Measurements from ENCODE around the gene GTF3C5.

Gene GTF3C5

DNA sequence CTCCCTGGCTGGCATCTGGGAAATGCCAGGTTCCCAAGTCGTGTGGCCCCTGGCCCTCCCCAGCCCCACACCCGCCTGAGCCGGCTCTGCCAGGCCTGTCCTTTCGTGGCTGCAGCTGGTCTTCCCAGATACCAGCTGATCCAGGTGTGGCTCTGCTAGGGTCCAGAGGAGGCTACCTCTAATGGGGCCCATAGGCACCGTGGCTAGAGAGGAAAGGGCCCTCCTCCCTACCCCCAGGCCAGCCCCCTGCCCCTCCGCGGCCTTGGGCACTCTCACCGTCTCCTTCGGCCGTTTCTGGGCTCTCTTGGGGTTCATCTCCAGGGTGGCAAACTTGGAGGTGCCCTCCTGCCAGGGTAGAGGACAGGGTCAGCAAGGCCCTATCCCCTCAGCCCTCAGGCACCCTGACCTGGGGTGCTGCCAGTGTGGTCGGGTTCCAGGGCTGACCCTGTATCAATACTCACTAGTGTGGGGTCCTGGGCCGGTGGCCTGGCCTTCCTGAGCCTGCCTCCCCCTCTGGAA is 73.2 kb downstream of the GTF3C5 start:
- TF ChIP-seq ZNF274 (IDR thresholded peaks at IDR 0.05; ENCODE audit: low read depth, low read length), result no peak
- no peak overlapping the region for H3K4me3 ChIP-seq (ENCODE audit: low read length)

DNA sequence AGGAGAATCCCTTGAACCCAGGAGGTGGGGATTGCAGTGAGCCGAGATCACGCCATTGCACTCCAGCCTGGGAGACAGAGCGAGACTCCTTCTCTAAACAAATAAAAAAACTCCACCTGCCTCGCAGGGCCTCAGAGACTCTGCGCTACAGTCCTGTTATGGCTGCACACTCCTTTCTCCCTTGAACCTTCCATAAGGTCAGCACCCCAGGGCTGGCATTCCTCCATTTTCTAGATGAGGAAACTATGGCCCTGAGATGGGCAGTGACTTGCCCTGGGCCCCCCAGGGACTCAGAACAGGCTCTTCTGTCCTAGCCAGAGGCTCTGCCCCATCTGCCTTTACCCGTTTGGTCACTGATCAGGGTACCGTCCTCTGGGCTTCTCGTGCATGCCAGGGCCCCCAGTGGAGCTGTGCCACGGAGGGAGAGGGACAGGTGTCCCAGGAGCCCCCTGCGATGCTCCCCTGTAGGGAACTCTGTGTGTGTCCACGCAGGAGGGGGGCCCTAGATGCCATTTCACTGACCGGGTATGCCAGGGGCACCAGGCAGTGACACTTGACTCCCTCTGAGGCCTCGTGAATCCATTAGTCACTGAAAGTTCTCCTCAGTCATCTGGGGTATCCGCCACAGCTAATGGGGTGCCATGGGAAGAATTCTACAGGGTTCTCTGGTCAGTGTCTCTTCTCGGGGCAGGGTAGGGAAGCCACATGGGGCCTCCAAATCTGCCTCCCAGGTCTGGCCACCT is 74.1 kb downstream of the GTF3C5 start:
- no peak overlapping the region for H3K4me3 ChIP-seq (ENCODE audit: low read length)
- TF ChIP-seq ZNF274 (IDR thresholded peaks at IDR 0.05; ENCODE audit: low read depth, low read length), result no peak

DNA sequence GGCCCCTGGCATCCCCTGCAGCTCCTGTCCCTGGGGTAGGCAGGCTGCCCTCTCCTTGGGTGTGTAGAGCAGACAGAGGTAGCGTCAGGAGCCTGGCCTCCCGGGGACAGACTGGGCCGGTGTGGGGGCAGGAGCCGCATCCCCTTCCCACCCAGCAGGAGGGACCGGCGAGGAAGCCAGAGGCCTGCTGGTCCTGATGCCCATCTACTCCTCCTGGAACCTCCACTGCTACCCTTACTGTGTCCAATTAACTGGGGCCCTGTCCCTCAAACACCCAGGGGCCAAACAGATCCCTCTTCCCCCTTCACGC is 74.6 kb downstream of the GTF3C5 start:
- no peak for TF ChIP-seq ZNF274 (IDR thresholded peaks at IDR 0.05; ENCODE audit: low read depth, low read length)
- no peak overlapping the region for H3K4me3 ChIP-seq (ENCODE audit: low read length)

DNA sequence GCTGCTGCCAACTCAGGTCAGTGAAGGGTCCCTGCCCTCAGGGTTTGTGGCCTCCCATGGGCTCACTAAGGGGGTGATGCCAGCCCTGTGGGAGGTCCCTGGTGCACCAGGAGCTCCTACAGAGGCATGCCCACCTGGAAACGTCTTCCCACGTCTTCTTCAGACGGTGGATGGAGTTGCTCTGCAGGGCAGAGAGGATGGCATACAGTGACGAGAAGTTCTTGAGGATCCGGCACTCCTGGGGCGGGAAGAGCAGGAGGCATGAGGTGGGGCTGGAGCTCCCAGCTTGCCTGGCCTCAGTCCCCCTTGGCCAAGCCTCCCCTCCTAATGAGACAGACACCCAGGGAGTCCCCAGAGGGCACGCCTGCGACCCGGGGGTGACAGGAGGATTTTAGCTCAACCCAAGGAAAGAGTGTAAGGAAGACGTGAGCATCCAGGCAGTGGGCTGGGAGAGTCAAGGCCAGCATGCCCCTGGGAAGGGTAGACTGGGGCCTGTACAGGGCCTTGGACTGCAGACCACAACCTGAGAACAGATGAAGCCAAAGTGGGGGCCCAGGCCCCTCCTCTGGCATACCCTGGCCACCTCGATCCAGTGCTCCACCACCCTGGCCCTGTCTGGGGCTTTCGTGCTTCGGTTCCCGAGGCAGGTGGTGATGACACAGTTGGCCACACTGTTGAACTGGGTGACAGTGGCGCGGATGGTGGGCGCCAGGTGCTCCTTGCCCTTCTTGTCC is 75.9 kb downstream of the GTF3C5 start:
- no peak overlapping the region for H3K4me3 ChIP-seq (ENCODE audit: low read length)
- TF ChIP-seq ZNF274 (IDR thresholded peaks at IDR 0.05; ENCODE audit: low read depth, low read length), result no peak

DNA sequence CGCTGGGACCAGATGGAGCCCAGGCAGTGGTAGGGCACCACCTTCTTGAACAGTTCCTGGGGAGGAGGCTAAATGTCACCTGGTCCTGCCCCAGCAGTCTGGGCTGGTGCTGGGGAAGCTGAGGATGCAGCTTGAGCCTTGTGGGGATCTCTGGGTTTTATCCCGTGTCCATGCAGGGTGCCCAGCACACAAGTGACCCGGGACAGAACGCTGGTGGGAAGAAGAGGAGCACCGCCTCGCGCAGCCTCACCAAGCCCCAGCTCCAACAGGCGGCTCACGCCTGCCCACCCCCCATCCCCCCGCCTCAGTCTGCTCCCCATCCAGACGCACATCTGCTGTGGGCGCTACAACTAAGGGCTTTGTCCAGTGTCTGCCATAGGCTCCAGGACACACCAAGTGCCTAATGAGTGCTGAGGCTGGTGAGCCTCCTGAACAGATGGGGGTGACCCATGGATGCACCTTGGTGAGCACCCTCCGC is 76.5 kb downstream of the GTF3C5 start:
- TF ChIP-seq ZNF274 (IDR thresholded peaks at IDR 0.05; ENCODE audit: low read depth, low read length), result no peak
- H3K4me3 ChIP-seq (ENCODE audit: low read length), result no peak overlapping the region
